PC-3 (cell line): ENCODE data around the gene ARL16. TPM values are rescaled to one million over a fixed set of nuclear protein-coding genes. Genes with fewer than 3 reads are reported as not detected.
A peak's percentile ranks its signal among the peaks of the same experiment; 100 is the strongest.

Source experiments
- ATAC-seq: fragments of 200-7000 bp; cut with Tn5 transposase; 2 replicates; pipeline ENCODE4 v1.9.1; 2020; ENCODE audit warnings: mild to moderate bottlenecking, moderate library complexity
- BruUV-seq: library from RNA; stranded (reverse); fragments of 400-500 nt; replicated peaks from 2 replicates; lab custom pipeline; 2021; lab: Mats Ljungman, UMichigan
- CTCF ChIA-PET: fragments of 300-600 bp; sonication (Branson Sonifier 250); formaldehyde crosslinking; loops from one replicate; lab custom pipeline; 2022; ENCODE audit warnings: antibody characterized with exemption; lab: Charles Lee
- POLR2A ChIA-PET: fragments of 300-600 bp; sonication (Branson Sonifier 250); formaldehyde crosslinking; loops from one replicate; lab custom pipeline; 2022; ENCODE audit warnings: antibody characterized with exemption; ENCODE audit not compliant: unreplicated experiment; lab: Charles Lee
- DNase-seq: peaks from one replicate; pipeline ENCODE4 v3.0.0-alpha.2; 2015
- H2AFZ ChIP-seq: fragments of 300-600 bp; sonication (generic); 2 replicates; pipeline ENCODE4 v1.6.0; 2016; ENCODE audit warnings: antibody characterized with exemption, low read length
- H3F3A ChIP-seq: fragments of 300-600 bp; sonication (generic); one replicate; pipeline ENCODE4 v1.6.0; 2017; ENCODE audit warnings: antibody characterized with exemption, low read length, control low read depth, mild to moderate bottlenecking; ENCODE audit not compliant: unreplicated experiment
- H3K27ac ChIP-seq: fragments of 300-600 bp; sonication (generic); 2 replicates; pipeline ENCODE4 v1.5.1; 2016; ENCODE audit warnings: mild to moderate bottlenecking, low read length
- H3K27me3 ChIP-seq: fragments of 300-600 bp; sonication (generic); 2 replicates; pipeline ENCODE4 v1.6.1; 2016; ENCODE audit warnings: low read length, mixed read lengths
- H3K36me3 ChIP-seq: fragments of 300-600 bp; sonication (generic); 2 replicates; pipeline ENCODE4 v1.6.1; 2016; ENCODE audit warnings: low read depth, mixed run types, low read length, mixed read lengths
- H3K4me1 ChIP-seq: fragments of 300-600 bp; sonication (generic); 2 replicates; pipeline ENCODE4 v1.5.1; 2016; ENCODE audit warnings: low read length; ENCODE audit not compliant: insufficient read depth
- H3K4me2 ChIP-seq: fragments of 300-600 bp; sonication (generic); 2 replicates; pipeline ENCODE4 v1.6.0; 2016; ENCODE audit warnings: low read length
- H3K4me3 ChIP-seq: fragments of 300-600 bp; sonication (generic); 2 replicates; pipeline ENCODE4 v1.5.1; 2016; ENCODE audit warnings: mild to moderate bottlenecking, low read length, mixed read lengths
- H3K79me2 ChIP-seq: fragments of 300-600 bp; sonication (generic); 2 replicates; pipeline ENCODE4 v1.6.1; 2017; ENCODE audit warnings: low read length, mixed read lengths
- H3K9ac ChIP-seq: fragments of 300-600 bp; sonication (generic); 2 replicates; pipeline ENCODE4 v1.6.0; 2016; ENCODE audit warnings: mild to moderate bottlenecking, low read length
- H3K9me2 ChIP-seq: fragments of 300-600 bp; sonication (generic); replicated peaks from 2 replicates; pipeline ENCODE4 v1.6.1; 2016; ENCODE audit warnings: mixed run types, low read length, mixed read lengths
- H3K9me3 ChIP-seq: fragments of 300-600 bp; sonication (generic); 2 replicates; pipeline ENCODE4 v1.6.1; 2016; ENCODE audit warnings: low read length, mixed read lengths
- H4K20me1 ChIP-seq: fragments of 300-600 bp; sonication (generic); 2 replicates; pipeline ENCODE4 v1.6.1; 2016; ENCODE audit warnings: low read length, mixed read lengths
- CTCF ChIP-seq: fragments of 300-600 bp; sonication (generic); conservative IDR thresholded peaks from 2 replicates; pipeline ENCODE4 v1.5.1; 2017; ENCODE audit warnings: antibody characterized with exemption, low read depth, mild to moderate bottlenecking, low read length
- EZH2 ChIP-seq: fragments of 300-600 bp; sonication (generic); IDR thresholded peaks from one replicate; pipeline ENCODE4 v1.6.1; 2017; ENCODE audit warnings: antibody characterized with exemption, mild to moderate bottlenecking, low read length; ENCODE audit not compliant: unreplicated experiment
- EZH2phosphoT487 ChIP-seq: fragments of 300-600 bp; sonication (generic); IDR thresholded peaks from 2 replicates; pipeline ENCODE4 v1.6.1; 2018; ENCODE audit warnings: mild to moderate bottlenecking, antibody characterized with exemption, low read length, borderline replicate concordance
- intact Hi-C: fragments of 100-400 bp; cut with micrococcal nuclease; formaldehyde crosslinking; loops from 2 replicates; pipeline ENCODE4 v1.9.0; 2023
- total RNA-seq: library from RNA; depleted of rRNA; stranded (reverse); fragments of >200 nt; gene quantifications from 2 replicates; pipeline ENCODE4 v1.2.3, GENCODE V29; 2014

The ARL16 gene
- total RNA-seq, 1 experiment from 2014 or later, result 68.8 TPM

DNA sequence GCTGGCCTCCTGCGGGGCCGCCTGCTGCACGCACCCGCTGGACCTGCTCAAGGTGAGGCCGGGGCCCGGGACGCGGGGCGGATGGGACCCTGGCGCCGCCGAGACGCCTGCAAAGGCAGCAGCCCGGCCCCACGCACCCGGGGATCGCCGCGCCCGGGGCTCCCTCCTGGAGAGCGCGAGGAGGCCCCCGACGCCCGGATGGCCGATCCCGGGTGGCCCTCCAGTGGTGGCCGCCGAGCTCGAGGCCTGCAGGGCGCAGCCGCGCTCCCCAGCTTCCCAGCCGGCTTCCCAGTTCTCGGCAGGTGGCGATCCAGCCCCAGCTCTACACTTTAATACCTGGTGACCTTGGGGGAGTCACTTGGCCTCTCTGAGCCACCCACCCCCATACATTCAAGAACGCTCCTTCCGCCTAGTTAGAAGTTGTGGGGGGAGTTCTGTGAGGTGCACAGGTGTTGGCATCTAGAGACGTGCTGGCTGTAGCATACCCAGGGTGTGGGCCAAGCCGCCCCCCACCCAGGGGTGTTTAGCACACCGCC, 28.9 kb upstream of the ARL16 start:
- Histone ChIP-seq H3K9ac (peak overlapping the region; percentile 77), H3K9me2 (no peaks in the 10 kb centered on the region), H3K9me3 (no peaks in the 10 kb centered on the region), H2AFZ (no peak overlapping the region), H3K27ac (peak overlapping the region; percentile 15; the same call in 1 of the 2 replicates), H3K36me3 (peaks cover 13% of the 10 kb centered on the region; the same call in 1 of the 2 replicates), H3K79me2 (peaks cover 33% of the 10 kb centered on the region), H3F3A (peaks cover 8% of the 10 kb centered on the region), H3K4me3 (peak overlapping the region; percentile 89), H4K20me1 (0 out of 2 replicates have a peak, but pooled peaks cover 5% of the 10 kb centered on the region), H3K4me1 (peaks cover 37% of the 10 kb centered on the region), H3K27me3 (no peaks in the 10 kb centered on the region), H3K4me2 (peak overlapping the region; percentile 99)
- ChIA-PET CTCF (no interaction called here), POLR2A (interaction anchor here (0.5 to 1.0 kb wide), 3 partner anchors 9 to 203 kb away, joined by 4 to 10 read pairs (median 9); no protein-coding TSS in a partner anchor)
- no TSS peak for BruUV-seq
- intact Hi-C loops, result no loop called here
- ATAC-seq (peak; percentile 25), DNase-seq (peak; percentile 25)
- TF ChIP-seq EZH2phosphoT487, result no peak
- TF ChIP-seq EZH2, result no peak
- no peak; the same call in 1 of the 2 replicates for TF ChIP-seq CTCF

DNA sequence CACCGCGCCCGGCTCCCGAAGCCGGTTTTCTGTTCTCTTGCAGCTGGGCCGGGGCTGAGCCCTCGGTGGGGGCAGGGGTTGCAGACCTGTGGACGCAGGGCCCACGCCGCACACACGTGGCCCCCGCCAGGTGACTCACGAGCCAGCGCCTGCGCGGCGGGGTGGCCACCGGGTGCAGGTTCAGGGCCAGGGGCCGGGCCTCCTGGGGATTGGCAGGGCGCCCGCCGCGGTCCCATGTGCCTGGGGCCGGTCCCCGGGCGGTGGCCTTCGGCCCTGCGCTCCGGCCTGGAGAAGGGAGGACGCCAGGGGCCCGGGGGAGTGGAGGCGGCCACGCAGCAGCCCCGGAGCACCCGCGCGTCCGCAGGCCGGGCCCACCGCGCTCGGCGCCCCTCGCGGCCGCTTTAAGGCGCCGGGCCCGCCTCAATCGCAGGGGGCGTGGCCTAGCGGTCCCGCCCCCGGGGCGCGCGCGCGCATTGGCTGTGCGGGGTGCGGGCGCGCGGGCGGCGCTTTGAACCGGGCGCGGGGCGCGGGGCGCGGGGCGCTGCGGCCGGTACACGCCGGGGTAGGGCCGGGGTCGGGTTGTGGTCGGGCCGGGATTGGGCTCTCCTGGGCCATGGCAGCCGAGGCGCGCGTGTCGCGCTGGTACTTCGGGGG, 28.3 kb upstream of the ARL16 start, which contains the start of gene SLC25A10:
Gene SLC25A10 (plus strand): TSS at position 471 of the 654 bp plus-strand sequence. CDS start 143 bp downstream, at position 614.
- H3K9ac ChIP-seq, result peak within 1 kb of the TSS; percentile 77
- H2AFZ ChIP-seq, result no peak within 1 kb of the TSS

DNA sequence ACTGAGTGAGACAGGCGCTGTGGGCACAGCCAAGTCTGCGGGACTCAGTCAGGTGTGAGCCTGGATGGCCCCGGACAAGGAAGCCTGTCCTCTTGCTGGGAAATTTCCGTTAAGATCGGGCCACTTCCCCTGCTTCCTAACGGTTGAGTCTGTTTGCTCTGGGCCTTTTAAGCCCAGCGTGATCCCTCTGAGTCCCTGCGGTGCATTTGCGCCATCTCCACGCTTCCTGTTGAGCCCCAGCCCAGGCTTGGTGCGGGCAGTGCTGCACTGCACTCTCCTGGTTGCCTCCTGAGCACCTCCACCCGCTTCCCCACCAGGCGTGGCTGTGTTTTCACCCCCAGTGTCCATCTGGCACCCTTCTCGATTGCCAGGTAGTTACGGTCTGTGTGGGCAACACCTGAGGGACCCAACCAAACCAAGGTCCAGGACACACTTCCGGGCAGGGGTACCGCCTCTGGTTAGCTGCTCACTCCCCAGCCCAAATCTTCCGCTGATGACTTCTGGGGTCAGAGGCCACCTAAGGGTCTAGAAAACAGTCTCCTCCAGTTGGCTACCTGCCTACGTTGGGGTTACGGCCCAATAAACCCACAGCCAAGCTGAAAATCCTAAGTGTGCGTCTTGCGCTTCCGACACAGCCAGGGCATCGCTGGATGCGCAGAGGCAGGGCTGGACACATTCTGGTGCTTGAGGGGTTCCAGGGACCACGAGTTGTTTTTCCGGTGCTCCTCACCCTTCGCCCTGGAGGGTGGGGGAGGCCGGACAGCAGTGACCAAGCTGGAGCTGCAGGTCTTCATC, 27.1 kb upstream of the ARL16 start:
- Histone ChIP-seq H3K4me2 (peak overlapping the region; percentile 82), H3K27ac (peak overlapping the region; percentile 41)

More for the DNA sequence above, 28.3 kb upstream of the ARL16 start, which contains the start of gene SLC25A10:
- H3K27ac ChIP-seq, result peak within 1 kb of the TSS; percentile 41
- intact Hi-C loops, result no loop called here
- no TSS peak for BruUV-seq
- DNase-seq, result peak; percentile 92
- ATAC-seq, result peak; percentile 69
- POLR2A ChIA-PET, result interaction anchor here (0.6 kb wide), 2 partner anchors 202 to 217 kb away, joined by 3 to 4 read pairs; no protein-coding TSS in a partner anchor
- TF ChIP-seq EZH2phosphoT487 (peak; percentile 97), EZH2 (no peak)
- no peaks in the 10 kb centered on the region for H3K9me3 ChIP-seq
- CTCF ChIA-PET, result no interaction called here
- peaks cover 37% of the 10 kb centered on the region for H3K4me1 ChIP-seq
- 0 out of 2 replicates have a peak, but pooled peaks cover 5% of the 10 kb centered on the region for H4K20me1 ChIP-seq
- H3K36me3 ChIP-seq, result peaks cover 19% of the 10 kb centered on the region
- peak within 1 kb of the TSS; percentile 99 for H3K4me2 ChIP-seq
- peaks cover 34% of the 10 kb centered on the region for H3K79me2 ChIP-seq
- no peaks in the 10 kb centered on the region for H3K27me3 ChIP-seq
- peak within 1 kb of the TSS; percentile 89 for H3K4me3 ChIP-seq
- peaks cover 8% of the 10 kb centered on the region for H3F3A ChIP-seq
- no peaks in the 10 kb centered on the region for H3K9me2 ChIP-seq

More for the DNA sequence above, 27.1 kb upstream of the ARL16 start:
- ChIA-PET CTCF (interaction anchor here (0.6 kb wide), 1 partner anchor 40 kb away, joined by 3 read pairs; no protein-coding TSS in a partner anchor), POLR2A (interaction anchor here (0.6 kb wide), 1 partner anchor 218 kb away, joined by 3 read pairs; no protein-coding TSS in a partner anchor)
- Histone ChIP-seq H2AFZ (no peak overlapping the region), H3F3A (peaks cover 8% of the 10 kb centered on the region), H3K36me3 (peaks cover 30% of the 10 kb centered on the region), H3K9ac (no peak overlapping the region), H3K4me3 (peak overlapping the region; percentile 42; the same call in 1 of the 2 replicates), H4K20me1 (0 out of 2 replicates have a peak, but pooled peaks cover 5% of the 10 kb centered on the region), H3K9me3 (no peaks in the 10 kb centered on the region), H3K9me2 (no peaks in the 10 kb centered on the region), H3K4me1 (peaks cover 37% of the 10 kb centered on the region), H3K27me3 (no peaks in the 10 kb centered on the region), H3K79me2 (peaks cover 45% of the 10 kb centered on the region)
- no TSS peak for BruUV-seq
- ATAC-seq, result peak; percentile 4
- DNase-seq, result peak; percentile 30
- TF ChIP-seq CTCF, result no peak
- no peak for TF ChIP-seq EZH2phosphoT487
- TF ChIP-seq EZH2, result no peak
- intact Hi-C loops, result no loop called here
